IMR-90 (cell line): ENCODE results near the gene LCP1. TPM values are rescaled to one million over a fixed set of nuclear protein-coding genes. Genes with fewer than 3 reads are reported as not detected.

Source experiments
- ATAC-seq: fragments of 200-7000 bp; cut with Tn5 transposase; 2 replicates; pipeline ENCODE4 v1.9.1; 2020; ENCODE audit warnings: low read depth, mild to moderate bottlenecking, moderate library complexity
- BruUV-seq: library from RNA; stranded (reverse); fragments of 400-500 nt; replicated peaks from 2 replicates; lab custom pipeline; 2021; lab: Mats Ljungman, UMichigan
- CTCF ChIA-PET: fragments of 300-600 bp; formaldehyde crosslinking; extraction: SDS; loops from one replicate; lab custom pipeline; 2021; ENCODE audit warnings: antibody characterized with exemption; lab: Yijun Ruan, JAX
- POLR2A ChIA-PET: fragments of 300-600 bp; sonication (Branson Sonifier 250); formaldehyde crosslinking; loops from one replicate; lab custom pipeline; 2022; ENCODE audit warnings: antibody characterized with exemption; ENCODE audit not compliant: unreplicated experiment; lab: Charles Lee
- DNase-seq: peaks from one replicate; pipeline ENCODE4 v3.0.0; 2013
- H2AFZ ChIP-seq: replicated peaks from 2 replicates; pipeline ENCODE3; 2013; ENCODE audit warnings: low read length, mild to moderate bottlenecking; ENCODE audit not compliant: poor library complexity
- H2AK5ac ChIP-seq: 2 replicates; pipeline ENCODE4 v1.6.1; 2013; ENCODE audit warnings: low read depth, low read length, inconsistent platforms
- H2AK9ac ChIP-seq: replicated peaks from 2 replicates; pipeline ENCODE3; 2013; ENCODE audit warnings: mild to moderate bottlenecking, low read depth, low read length, moderate library complexity; ENCODE audit not compliant: poor library complexity
- H2BK120ac ChIP-seq: 2 replicates; pipeline ENCODE4 v1.6.1; 2013; ENCODE audit warnings: low read depth, low read length, inconsistent platforms
- H2BK15ac ChIP-seq: 3 replicates; pipeline ENCODE4 v1.6.1; 2013; ENCODE audit warnings: low read depth, low read length, inconsistent platforms
- H2BK20ac ChIP-seq: 2 replicates; pipeline ENCODE4 v1.6.1; 2013; ENCODE audit warnings: low read depth, mild to moderate bottlenecking, inconsistent platforms, low read length, moderate library complexity
- H2BK5ac ChIP-seq: 2 replicates; pipeline ENCODE4 v1.6.1; 2013; ENCODE audit warnings: mild to moderate bottlenecking, low read depth, low read length, inconsistent platforms; ENCODE audit not compliant: poor library complexity, severe bottlenecking
- H3K14ac ChIP-seq: replicated peaks from 2 replicates; pipeline ENCODE4 v1.6.1; 2013; ENCODE audit warnings: low read depth, low read length, inconsistent platforms
- H3K18ac ChIP-seq: 2 replicates; pipeline ENCODE4 v1.6.1; 2013; ENCODE audit warnings: low read depth, low read length, control low read depth
- H3K23ac ChIP-seq: 2 replicates; pipeline ENCODE4 v1.6.1; 2013; ENCODE audit warnings: low read depth, low read length, inconsistent platforms
- H3K27ac ChIP-seq: 2 replicates; pipeline ENCODE4 v1.5.1; 2013; ENCODE audit warnings: mild to moderate bottlenecking, control low read depth, low read length; ENCODE audit not compliant: insufficient read depth
- H3K27me3 ChIP-seq: 2 replicates; pipeline ENCODE4 v1.6.1; 2013; ENCODE audit warnings: low read length; ENCODE audit not compliant: control insufficient read depth, insufficient read depth
- H3K36me3 ChIP-seq: 2 replicates; pipeline ENCODE4 v1.6.1; 2013; ENCODE audit warnings: low read length, mixed read lengths; ENCODE audit not compliant: control insufficient read depth, insufficient read depth
- H3K4ac ChIP-seq: 2 replicates; pipeline ENCODE4 v1.6.1; 2013; ENCODE audit warnings: low read depth, low read length, inconsistent platforms
- H3K4me1 ChIP-seq: 2 replicates; pipeline ENCODE4 v1.6.1; 2013; ENCODE audit warnings: low read length, mixed read lengths; ENCODE audit not compliant: control insufficient read depth, insufficient read depth
- H3K4me2 ChIP-seq: 2 replicates; pipeline ENCODE4 v1.6.1; 2013; ENCODE audit warnings: low read depth, mild to moderate bottlenecking, control low read depth, low read length, moderate library complexity
- H3K4me3 ChIP-seq: 2 replicates; pipeline ENCODE4 v1.5.1; 2013; ENCODE audit warnings: low read depth, mild to moderate bottlenecking, control low read depth, low read length, moderate library complexity; ENCODE audit not compliant: insufficient read depth
- H3K56ac ChIP-seq: 2 replicates; pipeline ENCODE4 v1.6.1; 2013; ENCODE audit warnings: low read length, inconsistent platforms; ENCODE audit not compliant: insufficient read depth; ENCODE audit errors: extremely low read depth
- H3K79me1 ChIP-seq, 2 experiments: 2 replicates each; pipeline ENCODE4 v1.6.1; 2013; ENCODE audit warnings: low read length in 2 of 2, inconsistent platforms in 1 of 2, low read depth in 1 of 2
- H3K9ac ChIP-seq: 2 replicates; pipeline ENCODE4 v1.6.1; 2013; ENCODE audit warnings: low read depth, low read length, control low read depth
- H3K9me1 ChIP-seq: 2 replicates; pipeline ENCODE4 v1.6.1; 2013; ENCODE audit warnings: low read length, inconsistent platforms; ENCODE audit not compliant: insufficient read depth
- H3K9me3 ChIP-seq: 2 replicates; pipeline ENCODE4 v1.6.1; 2013; ENCODE audit warnings: low read length; ENCODE audit not compliant: control insufficient read depth, insufficient read depth
- H4K20me1 ChIP-seq: 2 replicates; pipeline ENCODE4 v1.6.1; 2013; ENCODE audit warnings: low read length, inconsistent platforms; ENCODE audit not compliant: insufficient read depth
- H4K5ac ChIP-seq: 2 replicates; pipeline ENCODE4 v1.6.1; 2013; ENCODE audit warnings: mild to moderate bottlenecking, low read depth, low read length, control low read depth
- H4K8ac ChIP-seq, 2 experiments: 2 replicates each; pipeline ENCODE4 v1.6.1; 2013; ENCODE audit warnings: low read depth in 2 of 2, low read length in 2 of 2, control low read depth in 1 of 2, inconsistent platforms in 1 of 2
- H4K91ac ChIP-seq: 2 replicates; pipeline ENCODE4 v1.6.1; 2013; ENCODE audit warnings: low read depth, low read length, inconsistent platforms; ENCODE audit not compliant: insufficient read depth
- BHLHE40 ChIP-seq: fragments of 150-350 bp; IDR thresholded peaks from 2 replicates; pipeline ENCODE4 v1.6.1; 2016; ENCODE audit warnings: mild to moderate bottlenecking, low read depth, low read length
- CEBPB ChIP-seq: IDR thresholded peaks from 2 replicates; pipeline ENCODE4 v1.6.1; 2012; ENCODE audit warnings: low read depth, low read length, improper control_type of control experiment
- CHD1 ChIP-seq: IDR thresholded peaks from 2 replicates; pipeline ENCODE4 v1.6.1; 2012; ENCODE audit warnings: low read depth, low read length, improper control_type of control experiment
- FOS ChIP-seq: fragments of 150-350 bp; IDR thresholded peaks from 2 replicates; pipeline ENCODE4 v1.6.1; 2016; ENCODE audit warnings: low read depth, low read length
- MAFK ChIP-seq: IDR thresholded peaks from 2 replicates; pipeline ENCODE4 v1.6.1; 2012; ENCODE audit warnings: low read depth, low read length, improper control_type of control experiment
- MAZ ChIP-seq: IDR thresholded peaks from 2 replicates; pipeline ENCODE4 v1.6.1; 2012; ENCODE audit warnings: low read depth, mild to moderate bottlenecking, low read length, improper control_type of control experiment, moderate library complexity, borderline replicate concordance
- MXI1 ChIP-seq: IDR thresholded peaks from 2 replicates; pipeline ENCODE4 v1.6.1; 2012; ENCODE audit warnings: low read depth, mild to moderate bottlenecking, low read length, moderate library complexity, borderline replicate concordance
- NFE2L2 ChIP-seq: fragments of 150-350 bp; IDR thresholded peaks from 2 replicates; pipeline ENCODE4 v1.6.1; 2016; ENCODE audit warnings: low read depth, mild to moderate bottlenecking, low read length
- POLR2A ChIP-seq: IDR thresholded peaks from 2 replicates; pipeline ENCODE4 v1.6.1; 2012; ENCODE audit warnings: mild to moderate bottlenecking, low read depth, low read length
- RAD21 ChIP-seq: IDR thresholded peaks from 2 replicates; pipeline ENCODE4 v1.6.1; 2012; ENCODE audit warnings: low read length, improper control_type of control experiment
- RCOR1 ChIP-seq: IDR thresholded peaks from 2 replicates; pipeline ENCODE4 v1.6.1; 2012; ENCODE audit warnings: mild to moderate bottlenecking, low read length, improper control_type of control experiment; ENCODE audit not compliant: insufficient replicate concordance
- RFX5 ChIP-seq: IDR thresholded peaks from 2 replicates; pipeline ENCODE4 v1.8.0; 2012; ENCODE audit warnings: low read depth, mild to moderate bottlenecking, low read length, moderate library complexity
- SMC3 ChIP-seq: fragments of 150-350 bp; IDR thresholded peaks from 2 replicates; pipeline ENCODE4 v1.6.1; 2016; ENCODE audit warnings: low read depth, mild to moderate bottlenecking, antibody characterized with exemption, low read length, moderate library complexity
- WGBS, 2 experiments: methylation state at CpG; one replicate each; pipeline versions ENCODE4 v1.1.5 to v1.1.7; 2013; ENCODE audit warnings: missing lambda C conversion rate in 2 of 2; ENCODE audit not compliant: insufficient read length in 1 of 2; ENCODE audit errors: extremely low coverage in 2 of 2; 5-methylcytosine and 5-hydroxymethylcytosine counted together
- dilution Hi-C: fragments of 300-500 bp; cut with HindIII; formaldehyde crosslinking; loops from one replicate; pipeline ENCODE4 v1.14.3; 2018; ENCODE audit warnings: low sequenced_read_pairs; ENCODE audit not compliant: unreplicated experiment
- in situ Hi-C: fragments of 300-500 bp; cut with MboI; formaldehyde crosslinking; loops from 3 replicates; pipeline ENCODE4 v1.14.3; 2019; ENCODE audit warnings: low sequenced_read_pairs, inconsistent platforms, mixed read lengths
- intact Hi-C: fragments of 100-400 bp; cut with micrococcal nuclease; formaldehyde crosslinking; loops from 2 replicates; pipeline ENCODE4 v1.10.0; 2022
- polyA plus RNA-seq, 3 experiments: library from polyadenylated mRNA; depleted of rRNA; stranded (reverse); fragments of >200 nt; gene quantifications; 2 replicates each; pipeline ENCODE4 v1.2.3, GENCODE V29; 2012; ENCODE audit warnings: low replicate concordance in 1 of 3
- total RNA-seq: library from RNA; depleted of rRNA; stranded (reverse); fragments of >200 nt; gene quantifications from 2 replicates; pipeline ENCODE4 v1.2.3, GENCODE V29; 2012
- TF ChIP-seq, protein P1 (sequence below): fragments of 150-350 bp; IDR thresholded peaks from 2 replicates; pipeline ENCODE4 v1.6.1; 2016; ENCODE audit warnings: low read depth, mild to moderate bottlenecking, low read length, moderate library complexity, borderline replicate concordance
- TF ChIP-seq, protein P2 (sequence below): conservative IDR thresholded peaks from 2 replicates; pipeline ENCODE4 v1.5.1; 2012; ENCODE audit warnings: mild to moderate bottlenecking, low read depth, low read length, improper control_type of control experiment
- TF ChIP-seq, protein P3 (sequence below): fragments of 150-350 bp; IDR thresholded peaks from 2 replicates; pipeline ENCODE4 v1.6.1; 2017; ENCODE audit warnings: mild to moderate bottlenecking, antibody characterized with exemption, low read length, low read depth

Gene LCP1
- total and polyA plus RNA-seq, 2 of the 4 experiments (the other 2 are of a cell fraction), result not detected

DNA sequence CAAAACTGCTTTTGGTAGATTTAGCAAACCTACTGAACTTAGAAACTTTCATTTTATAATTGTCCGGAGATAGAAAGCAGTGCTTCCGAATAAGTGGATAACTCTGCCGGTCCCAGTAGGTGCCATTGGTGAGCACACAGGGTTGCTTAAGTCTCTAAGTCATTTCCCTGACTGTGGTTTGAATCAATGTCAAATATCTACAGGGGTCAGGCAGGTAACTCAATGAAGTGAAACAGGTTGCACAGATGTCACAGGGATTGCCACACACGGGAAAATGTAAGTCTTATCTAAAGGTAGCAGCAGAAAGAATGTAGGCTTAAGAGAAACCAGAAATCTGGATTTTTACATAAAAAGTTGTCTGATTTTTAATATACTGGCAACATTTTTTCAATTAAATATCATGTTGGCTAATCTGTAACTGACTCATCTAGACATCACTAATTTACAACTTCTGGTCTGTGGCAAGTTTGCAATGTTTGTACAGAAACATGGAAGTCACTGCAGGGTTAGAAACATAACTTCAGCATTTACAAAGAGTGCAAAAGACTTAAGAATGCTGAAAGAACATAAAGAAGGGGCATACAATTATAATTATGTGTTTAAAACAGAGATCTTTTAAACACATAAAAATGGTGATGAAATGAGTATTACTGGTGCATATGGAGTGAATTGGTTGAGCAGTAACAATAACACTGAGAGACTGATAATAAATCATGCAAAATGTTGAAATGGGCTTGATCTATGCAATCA, 15.5 kb upstream of the LCP1 start:
- ATAC-seq, result no peak
- WGBS, 2 experiments, result 75% methylated on average over 2 of the region's 4 CpGs; no CpG with 5 or more reads in 1 of the 2 experiments
- H3K4me1 ChIP-seq, result no peaks in the 10 kb centered on the region
- no peaks in the 10 kb centered on the region for H3K9me3 ChIP-seq
- no peak overlapping the region for H3K4me3 ChIP-seq
- H3K18ac ChIP-seq, result no peak overlapping the region
- no peak overlapping the region for H2BK5ac ChIP-seq
- H4K8ac ChIP-seq, result no peak overlapping the region
- no TSS peak for BruUV-seq
- H2AK5ac ChIP-seq, result no peak overlapping the region
- no peak overlapping the region for H3K23ac ChIP-seq
- no peak overlapping the region for H3K27ac ChIP-seq
- no peak overlapping the region for H2BK120ac ChIP-seq
- H2AK9ac ChIP-seq, result no peak overlapping the region
- H2BK20ac ChIP-seq, result no peak overlapping the region
- H4K20me1 ChIP-seq, result no peaks in the 10 kb centered on the region
- H4K5ac ChIP-seq, result no peak overlapping the region
- H3K4me2 ChIP-seq, result no peak overlapping the region
- TF ChIP-seq CHD1, result no peak
- TF ChIP-seq, protein P1, sequence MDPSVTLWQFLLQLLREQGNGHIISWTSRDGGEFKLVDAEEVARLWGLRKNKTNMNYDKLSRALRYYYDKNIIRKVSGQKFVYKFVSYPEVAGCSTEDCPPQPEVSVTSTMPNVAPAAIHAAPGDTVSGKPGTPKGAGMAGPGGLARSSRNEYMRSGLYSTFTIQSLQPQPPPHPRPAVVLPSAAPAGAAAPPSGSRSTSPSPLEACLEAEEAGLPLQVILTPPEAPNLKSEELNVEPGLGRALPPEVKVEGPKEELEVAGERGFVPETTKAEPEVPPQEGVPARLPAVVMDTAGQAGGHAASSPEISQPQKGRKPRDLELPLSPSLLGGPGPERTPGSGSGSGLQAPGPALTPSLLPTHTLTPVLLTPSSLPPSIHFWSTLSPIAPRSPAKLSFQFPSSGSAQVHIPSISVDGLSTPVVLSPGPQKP, result no peak
- TF ChIP-seq RAD21, result no peak
- TF ChIP-seq, protein P2, sequence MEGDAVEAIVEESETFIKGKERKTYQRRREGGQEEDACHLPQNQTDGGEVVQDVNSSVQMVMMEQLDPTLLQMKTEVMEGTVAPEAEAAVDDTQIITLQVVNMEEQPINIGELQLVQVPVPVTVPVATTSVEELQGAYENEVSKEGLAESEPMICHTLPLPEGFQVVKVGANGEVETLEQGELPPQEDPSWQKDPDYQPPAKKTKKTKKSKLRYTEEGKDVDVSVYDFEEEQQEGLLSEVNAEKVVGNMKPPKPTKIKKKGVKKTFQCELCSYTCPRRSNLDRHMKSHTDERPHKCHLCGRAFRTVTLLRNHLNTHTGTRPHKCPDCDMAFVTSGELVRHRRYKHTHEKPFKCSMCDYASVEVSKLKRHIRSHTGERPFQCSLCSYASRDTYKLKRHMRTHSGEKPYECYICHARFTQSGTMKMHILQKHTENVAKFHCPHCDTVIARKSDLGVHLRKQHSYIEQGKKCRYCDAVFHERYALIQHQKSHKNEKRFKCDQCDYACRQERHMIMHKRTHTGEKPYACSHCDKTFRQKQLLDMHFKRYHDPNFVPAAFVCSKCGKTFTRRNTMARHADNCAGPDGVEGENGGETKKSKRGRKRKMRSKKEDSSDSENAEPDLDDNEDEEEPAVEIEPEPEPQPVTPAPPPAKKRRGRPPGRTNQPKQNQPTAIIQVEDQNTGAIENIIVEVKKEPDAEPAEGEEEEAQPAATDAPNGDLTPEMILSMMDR, result no peak
- TF ChIP-seq CEBPB, result no peak
- TF ChIP-seq SMC3, result no peak
- no peak for TF ChIP-seq RFX5
- no peak for TF ChIP-seq RCOR1
- no peak for TF ChIP-seq FOS
- TF ChIP-seq, protein P3, sequence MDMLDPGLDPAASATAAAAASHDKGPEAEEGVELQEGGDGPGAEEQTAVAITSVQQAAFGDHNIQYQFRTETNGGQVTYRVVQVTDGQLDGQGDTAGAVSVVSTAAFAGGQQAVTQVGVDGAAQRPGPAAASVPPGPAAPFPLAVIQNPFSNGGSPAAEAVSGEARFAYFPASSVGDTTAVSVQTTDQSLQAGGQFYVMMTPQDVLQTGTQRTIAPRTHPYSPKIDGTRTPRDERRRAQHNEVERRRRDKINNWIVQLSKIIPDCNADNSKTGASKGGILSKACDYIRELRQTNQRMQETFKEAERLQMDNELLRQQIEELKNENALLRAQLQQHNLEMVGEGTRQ, result no peak
- no peak for TF ChIP-seq BHLHE40
- TF ChIP-seq NFE2L2, result no peak
- no peak for TF ChIP-seq MAZ
- TF ChIP-seq MXI1, result no peak
- no peak for TF ChIP-seq MAFK
- TF ChIP-seq POLR2A, result no peak
- no peaks in the 10 kb centered on the region for H3K36me3 ChIP-seq
- no peaks in the 10 kb centered on the region for H3K9me1 ChIP-seq
- no peak overlapping the region for H3K56ac ChIP-seq
- intact Hi-C loops, result no loop called here
- H4K91ac ChIP-seq, result no peak overlapping the region
- dilution Hi-C loops, result no loop called here
- H3K14ac ChIP-seq, result no peak overlapping the region
- no peak overlapping the region for H3K9ac ChIP-seq
- no peaks in the 10 kb centered on the region for H3K27me3 ChIP-seq
- H3K4ac ChIP-seq, result no peak overlapping the region
- H2BK15ac ChIP-seq, result no peak overlapping the region
- POLR2A ChIA-PET, result no interaction called here
- H3K79me1 ChIP-seq, result no peaks in the 10 kb centered on the region
- CTCF ChIA-PET, result no interaction called here
- DNase-seq, result no peak
- H2AFZ ChIP-seq, result no peak overlapping the region
- in situ Hi-C loops, result no loop called here
